OCI-LY1 (cell line): ENCODE measurements around the gene CYP2W1.
"Not testable (repeated sequence)": the region's sequence is repeated elsewhere in the genome, so short reads cannot be mapped to it uniquely, and the experiment has no call there.

Experiments
- H2AFZ ChIP-seq: fragments of 200-600 bp; sonication (generic), shearing (Covaris generic); 2 replicates; pipeline ENCODE4 v1.6.0; 2014; ENCODE audit warnings: antibody characterized with exemption, mild to moderate bottlenecking, low read length
- H3F3A ChIP-seq: fragments of 200-600 bp; sonication (generic), shearing (Covaris generic); 2 replicates; pipeline ENCODE4 v1.6.0; 2014; ENCODE audit warnings: mild to moderate bottlenecking, antibody characterized with exemption, low read length, moderate library complexity; ENCODE audit not compliant: insufficient read depth
- H3K27ac ChIP-seq: fragments of 200-600 bp; sonication (generic); 2 replicates; pipeline ENCODE4 v1.5.1; 2014; ENCODE audit warnings: low read length, mixed run types, mild to moderate bottlenecking, low read depth; ENCODE audit not compliant: poor library complexity, severe bottlenecking
- H3K27me3 ChIP-seq: fragments of 200-600 bp; sonication (generic); 2 replicates; pipeline ENCODE4 v1.6.0; 2014; ENCODE audit warnings: antibody characterized with exemption, mild to moderate bottlenecking, low read length, moderate library complexity; ENCODE audit not compliant: insufficient read depth
- H3K36me3 ChIP-seq: fragments of 200-600 bp; sonication (generic); 2 replicates; pipeline ENCODE4 v1.6.1; 2014; ENCODE audit warnings: mild to moderate bottlenecking, antibody characterized with exemption, low read length, moderate library complexity, mixed read lengths; ENCODE audit not compliant: insufficient read depth
- H3K4me1 ChIP-seq: fragments of 200-600 bp; sonication (generic); 2 replicates; pipeline ENCODE4 v1.5.1; 2014; ENCODE audit warnings: mild to moderate bottlenecking, low read length, moderate library complexity; ENCODE audit not compliant: insufficient read depth, severe bottlenecking
- H3K4me2 ChIP-seq: fragments of 200-600 bp; sonication (generic), shearing (Covaris generic); 2 replicates; pipeline ENCODE4 v1.6.1; 2014; ENCODE audit warnings: low read length
- H3K4me3 ChIP-seq: fragments of 200-600 bp; sonication (generic); 2 replicates; pipeline ENCODE4 v1.5.1; 2014; ENCODE audit warnings: low read length, low read depth, mild to moderate bottlenecking, mixed read lengths; ENCODE audit not compliant: poor library complexity, severe bottlenecking
- H3K79me2 ChIP-seq: fragments of 200-600 bp; shearing (Covaris generic); 2 replicates; pipeline ENCODE4 v1.6.1; 2016; ENCODE audit warnings: mixed run types, low read length, mixed read lengths; ENCODE audit not compliant: insufficient read depth
- H3K9ac ChIP-seq: fragments of 200-600 bp; sonication (generic), shearing (Covaris generic); 2 replicates; pipeline ENCODE4 v1.6.1; 2014; ENCODE audit warnings: mild to moderate bottlenecking, low read length, mixed read lengths
- H3K9me2 ChIP-seq: fragments of 200-600 bp; sonication (generic), shearing (Covaris generic); 2 replicates; pipeline ENCODE4 v1.6.1; 2014; ENCODE audit warnings: low read depth, mild to moderate bottlenecking, low read length, mixed read lengths
- H3K9me3 ChIP-seq: fragments of 200-600 bp; shearing (Covaris generic); 2 replicates; pipeline ENCODE4 v1.6.1; 2014; ENCODE audit warnings: low read length, mixed read lengths
- H4K20me1 ChIP-seq: fragments of 200-600 bp; sonication (generic), shearing (Covaris generic); 2 replicates; pipeline ENCODE4 v1.6.0; 2016; ENCODE audit warnings: mild to moderate bottlenecking, low read length; ENCODE audit not compliant: insufficient read depth
- EZH2 ChIP-seq: fragments of 200-600 bp; sonication (generic), shearing (Covaris generic); IDR thresholded peaks from 2 replicates; pipeline ENCODE4 v1.8.0; 2017; ENCODE audit warnings: borderline replicate concordance, mixed run types, mild to moderate bottlenecking, antibody characterized with exemption, low read length, moderate library complexity, mixed read lengths
- TF ChIP-seq, protein P1 (sequence below): fragments of 200-600 bp; sonication (generic), shearing (Covaris generic); IDR thresholded peaks from 2 replicates; pipeline ENCODE4 v1.5.1; 2017; ENCODE audit warnings: mild to moderate bottlenecking, antibody characterized with exemption, low read length, moderate library complexity, mixed read lengths

CYP2W1 gene

DNA sequence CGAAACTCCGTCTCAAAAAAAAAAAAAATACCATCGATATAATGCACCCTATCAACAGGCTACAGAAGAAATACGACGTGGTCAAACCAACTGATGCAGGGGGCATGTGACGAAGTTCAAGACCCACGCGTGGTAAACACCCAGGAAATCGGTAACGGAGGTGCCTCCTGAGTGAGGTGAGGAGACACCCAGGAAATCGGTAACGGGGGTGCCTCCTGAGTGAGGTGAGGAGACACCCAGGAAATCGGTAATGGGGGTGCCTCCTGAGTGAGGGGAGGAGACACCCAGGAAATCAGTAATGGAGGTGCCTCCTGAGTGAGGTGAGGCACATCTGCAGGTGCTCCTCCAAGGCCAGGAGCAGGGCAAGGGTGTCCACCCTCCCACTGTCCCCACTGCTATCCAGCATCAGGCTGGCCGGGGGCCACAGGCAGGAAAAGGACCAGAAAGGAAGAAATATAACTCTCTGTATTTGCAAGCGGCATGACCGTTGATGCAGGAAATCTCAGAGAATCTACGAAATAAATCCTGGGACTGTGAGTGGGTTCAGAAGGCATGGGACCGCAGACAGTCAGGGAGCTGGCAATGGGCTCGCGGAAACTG is 50.7 kb downstream of the CYP2W1 start:
- H4K20me1 ChIP-seq, result no peaks in the 10 kb centered on the region
- no peak overlapping the region for H3K9ac ChIP-seq
- H3K9me3 ChIP-seq, result no peaks in the 10 kb centered on the region
- TF ChIP-seq EZH2, result no peak
- TF ChIP-seq, protein P1, sequence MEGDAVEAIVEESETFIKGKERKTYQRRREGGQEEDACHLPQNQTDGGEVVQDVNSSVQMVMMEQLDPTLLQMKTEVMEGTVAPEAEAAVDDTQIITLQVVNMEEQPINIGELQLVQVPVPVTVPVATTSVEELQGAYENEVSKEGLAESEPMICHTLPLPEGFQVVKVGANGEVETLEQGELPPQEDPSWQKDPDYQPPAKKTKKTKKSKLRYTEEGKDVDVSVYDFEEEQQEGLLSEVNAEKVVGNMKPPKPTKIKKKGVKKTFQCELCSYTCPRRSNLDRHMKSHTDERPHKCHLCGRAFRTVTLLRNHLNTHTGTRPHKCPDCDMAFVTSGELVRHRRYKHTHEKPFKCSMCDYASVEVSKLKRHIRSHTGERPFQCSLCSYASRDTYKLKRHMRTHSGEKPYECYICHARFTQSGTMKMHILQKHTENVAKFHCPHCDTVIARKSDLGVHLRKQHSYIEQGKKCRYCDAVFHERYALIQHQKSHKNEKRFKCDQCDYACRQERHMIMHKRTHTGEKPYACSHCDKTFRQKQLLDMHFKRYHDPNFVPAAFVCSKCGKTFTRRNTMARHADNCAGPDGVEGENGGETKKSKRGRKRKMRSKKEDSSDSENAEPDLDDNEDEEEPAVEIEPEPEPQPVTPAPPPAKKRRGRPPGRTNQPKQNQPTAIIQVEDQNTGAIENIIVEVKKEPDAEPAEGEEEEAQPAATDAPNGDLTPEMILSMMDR, result no peak
- H3K79me2 ChIP-seq, result no peaks in the 10 kb centered on the region
- no peak overlapping the region for H3K4me2 ChIP-seq
- H3K27ac ChIP-seq, result no peak overlapping the region
- no peaks in the 10 kb centered on the region for H3K9me2 ChIP-seq
- H2AFZ ChIP-seq, result no peak overlapping the region
- H3K36me3 ChIP-seq, result no peaks in the 10 kb centered on the region; the same call in 1 of the 2 replicates
- H3K4me3 ChIP-seq, result no peak overlapping the region
- H3F3A ChIP-seq, result no peaks in the 10 kb centered on the region
- H3K27me3 ChIP-seq, result no peaks in the 10 kb centered on the region; the same call in 1 of the 2 replicates
- peaks cover 14% of the 10 kb centered on the region for H3K4me1 ChIP-seq

DNA sequence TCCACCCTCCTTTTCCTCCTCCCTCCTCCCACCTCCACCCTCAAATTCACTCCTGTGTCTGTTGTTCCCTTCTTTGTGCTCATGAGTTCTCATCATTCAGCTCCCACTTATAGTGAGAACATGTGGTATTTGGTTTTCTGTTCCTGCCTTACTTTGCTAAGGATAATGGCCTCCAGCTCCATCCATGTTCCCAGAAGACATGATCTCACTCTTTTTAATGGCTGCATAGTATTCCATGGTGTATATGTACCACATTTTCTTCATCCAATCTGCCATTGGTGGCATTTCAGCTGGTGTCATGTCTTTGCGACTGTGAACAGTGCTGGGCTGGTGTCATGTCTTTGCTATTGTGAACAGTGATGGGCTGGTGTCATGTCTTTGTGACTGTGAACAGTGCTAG is 51.8 kb downstream of the CYP2W1 start:
- H3K9me2 ChIP-seq, H3K9me3 ChIP-seq, H3K9ac ChIP-seq, H3K4me2 ChIP-seq, H3K27ac ChIP-seq, H3K79me2 ChIP-seq, H2AFZ ChIP-seq, H3K4me1 ChIP-seq, H4K20me1 ChIP-seq, H3K27me3 ChIP-seq, H3F3A ChIP-seq, H3K4me3 ChIP-seq, H3K36me3 ChIP-seq: not testable (repeated sequence)

DNA sequence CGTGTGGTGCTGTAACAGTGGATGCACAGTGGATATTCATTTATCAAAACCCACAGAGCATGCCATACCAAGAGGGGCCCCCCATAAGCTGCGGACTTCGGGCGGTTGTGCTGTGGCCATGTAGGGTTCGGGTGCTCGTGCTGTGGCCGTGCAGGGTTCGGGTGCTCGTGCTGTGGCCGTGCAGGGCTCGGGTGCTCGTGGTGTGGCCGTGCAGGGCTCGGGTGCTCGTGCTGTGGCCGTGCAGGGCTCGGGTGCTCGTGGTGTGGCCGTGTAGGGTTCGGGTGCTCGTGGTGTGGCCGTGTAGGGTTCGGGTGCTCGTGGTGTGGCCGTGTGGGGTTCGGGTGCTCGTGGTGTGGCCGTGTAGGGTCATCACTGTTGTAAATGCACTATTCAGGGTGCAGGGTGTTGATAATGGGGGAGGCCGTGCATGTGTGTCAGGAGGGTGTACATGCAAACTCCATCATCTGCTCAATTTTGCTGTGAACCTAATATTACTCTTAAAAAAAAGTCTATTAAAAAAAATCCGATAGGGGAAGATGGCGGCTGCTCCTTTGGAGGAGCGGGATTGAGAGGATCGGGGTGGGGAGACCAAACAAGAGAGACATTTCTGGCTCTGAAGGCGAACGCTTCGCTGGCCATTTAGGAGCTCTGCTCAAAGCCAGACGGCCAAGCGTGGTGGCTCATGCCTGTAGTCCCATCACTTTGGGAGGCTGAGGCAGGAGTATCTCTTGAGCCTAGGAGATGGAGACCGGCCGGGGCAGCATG is 53.4 kb downstream of the CYP2W1 start:
- not testable (repeated sequence) for H3K4me2 ChIP-seq, H3K4me1 ChIP-seq, H3K27ac ChIP-seq, H2AFZ ChIP-seq, H3K27me3 ChIP-seq, H3F3A ChIP-seq, H3K4me3 ChIP-seq, H3K36me3 ChIP-seq, H3K9ac ChIP-seq, H3K9me3 ChIP-seq, H3K79me2 ChIP-seq, H3K9me2 ChIP-seq, H4K20me1 ChIP-seq
